PC-3 (cell line): ENCODE data around the gene INF2. TPM values are rescaled to one million over a fixed set of nuclear protein-coding genes. Genes with fewer than 3 reads are reported as not detected.

Experiments used
- ATAC-seq: fragments of 200-7000 bp; cut with Tn5 transposase; 2 replicates; pipeline ENCODE4 v1.9.1; 2020; ENCODE audit warnings: mild to moderate bottlenecking, moderate library complexity
- BruUV-seq: library from RNA; stranded (reverse); fragments of 400-500 nt; replicated peaks from 2 replicates; lab custom pipeline; 2021; lab: Mats Ljungman, UMichigan
- CTCF ChIA-PET: fragments of 300-600 bp; sonication (Branson Sonifier 250); formaldehyde crosslinking; loops from one replicate; lab custom pipeline; 2022; ENCODE audit warnings: antibody characterized with exemption; lab: Charles Lee
- POLR2A ChIA-PET: fragments of 300-600 bp; sonication (Branson Sonifier 250); formaldehyde crosslinking; loops from one replicate; lab custom pipeline; 2022; ENCODE audit warnings: antibody characterized with exemption; ENCODE audit not compliant: unreplicated experiment; lab: Charles Lee
- DNase-seq: peaks from one replicate; pipeline ENCODE4 v3.0.0-alpha.2; 2015
- H2AFZ ChIP-seq: fragments of 300-600 bp; sonication (generic); 2 replicates; pipeline ENCODE4 v1.6.0; 2016; ENCODE audit warnings: antibody characterized with exemption, low read length
- H3F3A ChIP-seq: fragments of 300-600 bp; sonication (generic); one replicate; pipeline ENCODE4 v1.6.0; 2017; ENCODE audit warnings: antibody characterized with exemption, low read length, control low read depth, mild to moderate bottlenecking; ENCODE audit not compliant: unreplicated experiment
- H3K27ac ChIP-seq: fragments of 300-600 bp; sonication (generic); 2 replicates; pipeline ENCODE4 v1.5.1; 2016; ENCODE audit warnings: mild to moderate bottlenecking, low read length
- H3K27me3 ChIP-seq: fragments of 300-600 bp; sonication (generic); 2 replicates; pipeline ENCODE4 v1.6.1; 2016; ENCODE audit warnings: low read length, mixed read lengths
- H3K36me3 ChIP-seq: fragments of 300-600 bp; sonication (generic); 2 replicates; pipeline ENCODE4 v1.6.1; 2016; ENCODE audit warnings: low read depth, mixed run types, low read length, mixed read lengths
- H3K4me1 ChIP-seq: fragments of 300-600 bp; sonication (generic); 2 replicates; pipeline ENCODE4 v1.5.1; 2016; ENCODE audit warnings: low read length; ENCODE audit not compliant: insufficient read depth
- H3K4me2 ChIP-seq: fragments of 300-600 bp; sonication (generic); 2 replicates; pipeline ENCODE4 v1.6.0; 2016; ENCODE audit warnings: low read length
- H3K4me3 ChIP-seq: fragments of 300-600 bp; sonication (generic); 2 replicates; pipeline ENCODE4 v1.5.1; 2016; ENCODE audit warnings: mild to moderate bottlenecking, low read length, mixed read lengths
- H3K79me2 ChIP-seq: fragments of 300-600 bp; sonication (generic); 2 replicates; pipeline ENCODE4 v1.6.1; 2017; ENCODE audit warnings: low read length, mixed read lengths
- H3K9ac ChIP-seq: fragments of 300-600 bp; sonication (generic); 2 replicates; pipeline ENCODE4 v1.6.0; 2016; ENCODE audit warnings: mild to moderate bottlenecking, low read length
- H3K9me2 ChIP-seq: fragments of 300-600 bp; sonication (generic); replicated peaks from 2 replicates; pipeline ENCODE4 v1.6.1; 2016; ENCODE audit warnings: mixed run types, low read length, mixed read lengths
- H3K9me3 ChIP-seq: fragments of 300-600 bp; sonication (generic); 2 replicates; pipeline ENCODE4 v1.6.1; 2016; ENCODE audit warnings: low read length, mixed read lengths
- H4K20me1 ChIP-seq: fragments of 300-600 bp; sonication (generic); 2 replicates; pipeline ENCODE4 v1.6.1; 2016; ENCODE audit warnings: low read length, mixed read lengths
- CTCF ChIP-seq: fragments of 300-600 bp; sonication (generic); conservative IDR thresholded peaks from 2 replicates; pipeline ENCODE4 v1.5.1; 2017; ENCODE audit warnings: antibody characterized with exemption, low read depth, mild to moderate bottlenecking, low read length
- EZH2 ChIP-seq: fragments of 300-600 bp; sonication (generic); IDR thresholded peaks from one replicate; pipeline ENCODE4 v1.6.1; 2017; ENCODE audit warnings: antibody characterized with exemption, mild to moderate bottlenecking, low read length; ENCODE audit not compliant: unreplicated experiment
- EZH2phosphoT487 ChIP-seq: fragments of 300-600 bp; sonication (generic); IDR thresholded peaks from 2 replicates; pipeline ENCODE4 v1.6.1; 2018; ENCODE audit warnings: mild to moderate bottlenecking, antibody characterized with exemption, low read length, borderline replicate concordance
- intact Hi-C: fragments of 100-400 bp; cut with micrococcal nuclease; formaldehyde crosslinking; loops from 2 replicates; pipeline ENCODE4 v1.9.0; 2023
- total RNA-seq: library from RNA; depleted of rRNA; stranded (reverse); fragments of >200 nt; gene quantifications from 2 replicates; pipeline ENCODE4 v1.2.3, GENCODE V29; 2014

INF2 gene
- total RNA-seq, 1 experiment from 2014 or later: 132 TPM

- Histone ChIP-seq H3K4me3 (no peak overlapping the region), H3K36me3 (no peaks in the 10 kb centered on the region), H3K27ac (no peak overlapping the region), H2AFZ (no peak overlapping the region), H3K9ac (no peak overlapping the region), H3K4me1 (peaks cover 14% of the 10 kb centered on the region; the same call in 1 of the 2 replicates), H3K4me2 (no peak overlapping the region), H4K20me1 (no peaks in the 10 kb centered on the region), H3K9me3 (no peaks in the 10 kb centered on the region), H3K79me2 (no peaks in the 10 kb centered on the region), H3F3A (no peaks in the 10 kb centered on the region), H3K9me2 (no peaks in the 10 kb centered on the region), H3K27me3 (no peaks in the 10 kb centered on the region)
- ATAC-seq: peak; percentile 13; the same call in 1 of the 2 replicates
- peak; percentile 60 for DNase-seq
- no TSS peak for BruUV-seq
- ChIA-PET POLR2A (no interaction called here), CTCF (no interaction called here)
- intact Hi-C loops: no loop called here
- TF ChIP-seq EZH2 (no peak), CTCF (no peak), EZH2phosphoT487 (no peak)
Observed at GRCh38 chr14:104743461-104744380, 54.3 kb downstream of the INF2 start.

GRCh38 chr14:104744484-104744883 lies 55.1 kb downstream of the INF2 start:
- Histone ChIP-seq H4K20me1 (no peaks in the 10 kb centered on the region), H3K4me1 (peaks cover 21% of the 10 kb centered on the region), H3K9ac (no peak overlapping the region), H3K9me2 (no peaks in the 10 kb centered on the region), H3K27ac (no peak overlapping the region), H3K4me3 (no peak overlapping the region), H3K36me3 (no peaks in the 10 kb centered on the region), H3K9me3 (no peaks in the 10 kb centered on the region), H3K4me2 (no peak overlapping the region), H2AFZ (no peak overlapping the region), H3K27me3 (no peaks in the 10 kb centered on the region), H3F3A (no peaks in the 10 kb centered on the region), H3K79me2 (no peaks in the 10 kb centered on the region)
- BruUV-seq: no TSS peak
- no peak for DNase-seq
- no peak for TF ChIP-seq EZH2phosphoT487
- no peak for TF ChIP-seq EZH2
- no peak for TF ChIP-seq CTCF
- ChIA-PET CTCF (no interaction called here), POLR2A (no interaction called here)
- intact Hi-C loops: no loop called here
- no peak for ATAC-seq

- H3K9me2 ChIP-seq: no peaks in the 10 kb centered on the region
- ChIA-PET POLR2A (no interaction called here), CTCF (no interaction called here)
- H3K9me3 ChIP-seq: no peaks in the 10 kb centered on the region
- H3K4me2 ChIP-seq: no peak overlapping the region
- H3K27me3 ChIP-seq: no peaks in the 10 kb centered on the region
- H3K9ac ChIP-seq: no peak overlapping the region
- ATAC-seq: no peak
- no peak overlapping the region for H2AFZ ChIP-seq
- intact Hi-C loops: no loop called here
- H3K27ac ChIP-seq: no peak overlapping the region
- H3K4me1 ChIP-seq: peaks cover 31% of the 10 kb centered on the region
- no peaks in the 10 kb centered on the region for H3K36me3 ChIP-seq
- no peak for DNase-seq
- TF ChIP-seq EZH2phosphoT487 (no peak), CTCF (no peak), EZH2 (no peak)
- H3F3A ChIP-seq: no peaks in the 10 kb centered on the region
- H3K4me3 ChIP-seq: no peak overlapping the region
- no peaks in the 10 kb centered on the region for H3K79me2 ChIP-seq
- no TSS peak for BruUV-seq
- H4K20me1 ChIP-seq: no peaks in the 10 kb centered on the region
Observed at GRCh38 chr14:104745431-104745830, 56.0 kb downstream of the INF2 start.
